ENCODE measurements around the gene MAT2A. TPM values are rescaled to one million over a fixed set of nuclear protein-coding genes. Genes with fewer than 3 reads are reported as not detected.

The MAT2A gene
- total and polyA plus RNA-seq, 2 of the 8 experiments (the other 6 are each of a cell fraction or from before 2014, with no cell fraction given), result 255 to 307 TPM

- Histone ChIP-seq H3K9me3 (ENCODE audit: insufficient read depth in 2 of 2, low read depth in 1 of 2, low read length in 1 of 2) (no peaks in the 10 kb centered on the region), H2BK5ac (ENCODE audit: low read depth, low read length) (no peak overlapping the region), H3K18ac (ENCODE audit: extremely low read depth, low read length) (no peak overlapping the region), H3K4me1 (replicated peaks in 1 of 4; ENCODE audit: control insufficient read depth in 3 of 4, insufficient read depth in 4 of 4, low read length in 3 of 4) (no peaks in the 10 kb centered on the region), H3K79me1 (ENCODE audit: low read depth, low read length) (no peaks in the 10 kb centered on the region), H2BK12ac (ENCODE audit: low read depth, low read length) (no peak overlapping the region), H3K23ac (ENCODE audit: insufficient read length) (no peak overlapping the region), H3K4me2 (ENCODE audit: insufficient read depth in 1 of 2, low read depth in 2 of 2, low read length in 2 of 2) (no peak overlapping the region), H4K91ac (replicated peaks; ENCODE audit: insufficient read length, low read length) (no peak overlapping the region), H4K5ac (ENCODE audit: insufficient read length, low read depth, low read length) (no peak overlapping the region), H3K36me3 (ENCODE audit: control insufficient read depth in 2 of 4, insufficient read depth in 4 of 4, low read length in 3 of 4) (peaks cover 21 to 42% (median 32%) of the 10 kb centered on the region in 4 experiments), H3K27me3 (replicated peaks in 1 of 4; ENCODE audit: control insufficient read depth in 3 of 4, extremely low read depth in 1 of 4, insufficient read depth in 3 of 4, low read length in 3 of 4) (no peaks in the 10 kb centered on the region), H3K27ac (ENCODE audit: low read depth, low read length) (no peak overlapping the region), H3K79me2 (ENCODE audit: control insufficient read depth in 1 of 2, insufficient read depth in 2 of 2, low read length in 2 of 2) (no peaks in the 10 kb centered on the region), H2BK15ac (ENCODE audit: low read length) (no peak overlapping the region), H3K9ac (replicated peaks in 1 of 4; ENCODE audit: extremely low read depth in 1 of 4, low read depth in 3 of 4, low read length in 3 of 4) (no peak overlapping the region), H4K20me1 (replicated peaks in 1 of 2; ENCODE audit: control insufficient read depth in 1 of 2, insufficient read depth in 2 of 2, low read length in 2 of 2) (no peaks in the 10 kb centered on the region), H3K4ac (replicated peaks; ENCODE audit: insufficient read length, low read depth, low read length) (no peak overlapping the region), H4K8ac (ENCODE audit: extremely low read depth, insufficient read depth, low read length) (no peak overlapping the region), H3K14ac (ENCODE audit: insufficient read length) (no peak overlapping the region), H3K23me2 (ENCODE audit: low read depth, low read length) (no peaks in the 10 kb centered on the region), H2BK20ac (ENCODE audit: low read length) (no peak overlapping the region), H2AK5ac (ENCODE audit: low read depth, low read length) (no peak overlapping the region), H2AFZ (ENCODE audit: low read length) (no peak overlapping the region), H3K56ac (replicated peaks; ENCODE audit: insufficient read length, low read depth, low read length) (no peak overlapping the region), H3K4me3 (ENCODE audit: extremely low read depth in 1 of 4, insufficient read depth in 2 of 4, low read depth in 3 of 4, low read length in 4 of 4) (no peak overlapping the region), H2BK120ac (replicated peaks; ENCODE audit: low read depth, low read length) (no peak overlapping the region)
- CTCF ChIA-PET (ENCODE audit: partially characterized antibody), result interaction anchor here (0.6 to 10.1 kb wide), 36 partner anchors 8 to 219 kb away, joined by 3 to 259 read pairs (median 4); partner anchors contain the start of genes ELMOD3, GGCX, MAT2A and RETSAT
- WGBS, 2 experiments (ENCODE audit: extremely low coverage in 1 of 2, insufficient coverage in 1 of 2, insufficient read length in 1 of 2, insufficient replicate concordance in 2 of 2, low coverage in 1 of 2, low lambda C conversion rate in 2 of 2, missing lambda C conversion rate in 1 of 2), result 76% methylated on average over 9 of the region's 9 CpGs; no CpG with 5 or more reads in 1 of the 2 experiments
- POLR2A ChIA-PET (ENCODE audit: partially characterized antibody), result interaction anchor here (0.8 to 38.6 kb wide), 9 partner anchors 6 to 212 kb away, joined by 3 to 1889 read pairs (median 8); partner anchors contain the start of genes C2orf68, CAPG, ELMOD3 and GGCX
- peak; percentile 60 to 93 for DNase-seq (ENCODE audit: low read depth in 1 of 2, low spot score in 2 of 2)
- FAIRE-seq, result peak; percentile 95
- no peak for TF ChIP-seq SP1 (IDR thresholded peaks at IDR 0.05; ENCODE audit: low read depth, low read length)
- TF ChIP-seq POLR2AphosphoS5 (IDR thresholded peaks at IDR 0.05; ENCODE audit: low read depth, low read length), result no peak
These were observed 13.0 kb downstream of the MAT2A start for GRCh38 chr2:85551698-85552678.

Measured in H1 (cell line).